Measurements from ENCODE around the gene LMCD1. TPM values are rescaled to one million over a fixed set of nuclear protein-coding genes. Genes with fewer than 3 reads are reported as not detected.

LMCD1 gene
- total RNA-seq, 2 experiments from 2014 or later, result 0.47 TPM; not detected in 1

GRCh38 chr3:8491271-8492144, 10.1 kb upstream of the LMCD1 start:
- Histone ChIP-seq H4K20me1 (ENCODE audit: insufficient read depth, low read length) (no peaks in the 10 kb centered on the region), H3K36me3 (ENCODE audit: insufficient read depth, low read length) (no peaks in the 10 kb centered on the region), H3K27ac (ENCODE audit: low read depth, low read length, poor library complexity, severe bottlenecking) (no peak overlapping the region), H2AFZ (ENCODE audit: low read length) (no peak overlapping the region), H3K9me3 (ENCODE audit: low read length) (no peaks in the 10 kb centered on the region), H3K4me1 (ENCODE audit: insufficient read depth, low read length, poor library complexity, severe bottlenecking) (peaks cover 11% of the 10 kb centered on the region), H3K4me2 (ENCODE audit: low read length) (no peak overlapping the region), H3K4me3 (ENCODE audit: low read depth, low read length, poor library complexity, severe bottlenecking) (no peak overlapping the region), H3K79me2 (ENCODE audit: insufficient read depth, low read depth, low read length) (no peaks in the 10 kb centered on the region), H3K9me2 (ENCODE audit: insufficient read depth, low read length) (no peaks in the 10 kb centered on the region)
- no peak for DNase-seq (ENCODE audit: low spot score)
- CTCF ChIA-PET (ENCODE audit: unreplicated experiment), result no interaction called here
- no peak for TF ChIP-seq EZH2phosphoT487 (IDR thresholded peaks at IDR 0.05; ENCODE audit: borderline replicate concordance, low read depth, low read length)
- TF ChIP-seq, protein P1, sequence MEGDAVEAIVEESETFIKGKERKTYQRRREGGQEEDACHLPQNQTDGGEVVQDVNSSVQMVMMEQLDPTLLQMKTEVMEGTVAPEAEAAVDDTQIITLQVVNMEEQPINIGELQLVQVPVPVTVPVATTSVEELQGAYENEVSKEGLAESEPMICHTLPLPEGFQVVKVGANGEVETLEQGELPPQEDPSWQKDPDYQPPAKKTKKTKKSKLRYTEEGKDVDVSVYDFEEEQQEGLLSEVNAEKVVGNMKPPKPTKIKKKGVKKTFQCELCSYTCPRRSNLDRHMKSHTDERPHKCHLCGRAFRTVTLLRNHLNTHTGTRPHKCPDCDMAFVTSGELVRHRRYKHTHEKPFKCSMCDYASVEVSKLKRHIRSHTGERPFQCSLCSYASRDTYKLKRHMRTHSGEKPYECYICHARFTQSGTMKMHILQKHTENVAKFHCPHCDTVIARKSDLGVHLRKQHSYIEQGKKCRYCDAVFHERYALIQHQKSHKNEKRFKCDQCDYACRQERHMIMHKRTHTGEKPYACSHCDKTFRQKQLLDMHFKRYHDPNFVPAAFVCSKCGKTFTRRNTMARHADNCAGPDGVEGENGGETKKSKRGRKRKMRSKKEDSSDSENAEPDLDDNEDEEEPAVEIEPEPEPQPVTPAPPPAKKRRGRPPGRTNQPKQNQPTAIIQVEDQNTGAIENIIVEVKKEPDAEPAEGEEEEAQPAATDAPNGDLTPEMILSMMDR (conservative IDR thresholded peaks at IDR 0.05; ENCODE audit: low read length), result no peak
- no TSS peak for BruUV-seq (replicated peaks)
- intact Hi-C loops (cut with micrococcal nuclease; ENCODE audit: unreplicated experiment), result no loop called here
- POLR2A ChIA-PET, result interaction anchor here (0.6 to 0.7 kb wide), 3 partner anchors 15 to 1662 kb away, joined by 3 to 4 read pairs (median 4); no protein-coding TSS in a partner anchor

GRCh38 chr3:8492744-8493511, 8.7 kb upstream of the LMCD1 start:
- CTCF ChIA-PET (ENCODE audit: unreplicated experiment), result no interaction called here

More at GRCh38 chr3:8492744-8493511, 8.7 kb upstream of the LMCD1 start:
- Histone ChIP-seq H3K36me3 (ENCODE audit: insufficient read depth, low read length) (no peaks in the 10 kb centered on the region), H3K4me3 (ENCODE audit: low read depth, low read length, poor library complexity, severe bottlenecking) (no peak overlapping the region), H3K79me2 (ENCODE audit: insufficient read depth, low read depth, low read length) (no peaks in the 10 kb centered on the region), H3K4me2 (ENCODE audit: low read length) (peak overlapping the region; percentile 22; the same call in 1 of the 2 replicates), H3K9me2 (ENCODE audit: insufficient read depth, low read length) (no peaks in the 10 kb centered on the region), H3K9me3 (ENCODE audit: low read length) (no peaks in the 10 kb centered on the region), H4K20me1 (ENCODE audit: insufficient read depth, low read length) (no peaks in the 10 kb centered on the region), H3K4me1 (ENCODE audit: insufficient read depth, low read length, poor library complexity, severe bottlenecking) (peaks cover 11% of the 10 kb centered on the region), H3K27ac (ENCODE audit: low read depth, low read length, poor library complexity, severe bottlenecking) (no peak overlapping the region), H2AFZ (ENCODE audit: low read length) (no peak overlapping the region)
- no TSS peak for BruUV-seq (replicated peaks)
- POLR2A ChIA-PET, result no interaction called here
- no peak for DNase-seq (ENCODE audit: low spot score)
- intact Hi-C loops (cut with micrococcal nuclease; ENCODE audit: unreplicated experiment), result no loop called here
- TF ChIP-seq EZH2phosphoT487 (IDR thresholded peaks at IDR 0.05; ENCODE audit: borderline replicate concordance, low read depth, low read length), result no peak
- TF ChIP-seq, protein P1 (conservative IDR thresholded peaks at IDR 0.05; ENCODE audit: low read length), result no peak
